ENCODE measurements around the gene PDE3A. TPM values are rescaled to one million over a fixed set of nuclear protein-coding genes. Genes with fewer than 3 reads are reported as not detected.

The PDE3A gene
- total and polyA plus RNA-seq, 2 experiments from 2014 or later, result 1.8 to 2.7 TPM

DNA sequence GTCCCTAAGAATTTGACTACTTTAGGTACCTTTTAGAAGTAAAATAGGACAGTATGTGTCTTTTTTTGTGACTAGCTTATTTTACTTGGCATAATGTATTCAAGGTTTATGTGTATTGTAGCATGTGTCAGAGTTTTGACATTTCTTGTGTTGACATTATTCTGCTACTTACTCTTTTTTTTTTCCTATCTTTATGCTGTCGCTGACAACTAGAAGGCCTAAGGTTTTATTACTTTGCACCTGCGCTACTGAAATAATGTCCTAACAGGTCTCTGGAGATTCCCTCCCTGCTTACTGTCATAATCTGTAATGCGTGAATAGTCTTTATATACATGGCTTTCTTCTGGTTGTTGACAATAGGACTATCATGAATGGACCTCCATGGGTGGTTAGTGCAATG, 43.0 kb downstream of the PDE3A start:
- DNase-seq (ENCODE audit: low read depth in 1 of 2, low spot score in 1 of 2), result no peak
- Histone ChIP-seq H3K9me3 (ENCODE audit: low read depth) (no peaks in the 10 kb centered on the region), H3K4me3 (no peak overlapping the region), H3K27ac (no peak overlapping the region), H3K27me3 (no peaks in the 10 kb centered on the region), H3K36me3 (no peaks in the 10 kb centered on the region), H3K4me1 (ENCODE audit: low read depth) (no peaks in the 10 kb centered on the region)
- TF ChIP-seq, protein P1, sequence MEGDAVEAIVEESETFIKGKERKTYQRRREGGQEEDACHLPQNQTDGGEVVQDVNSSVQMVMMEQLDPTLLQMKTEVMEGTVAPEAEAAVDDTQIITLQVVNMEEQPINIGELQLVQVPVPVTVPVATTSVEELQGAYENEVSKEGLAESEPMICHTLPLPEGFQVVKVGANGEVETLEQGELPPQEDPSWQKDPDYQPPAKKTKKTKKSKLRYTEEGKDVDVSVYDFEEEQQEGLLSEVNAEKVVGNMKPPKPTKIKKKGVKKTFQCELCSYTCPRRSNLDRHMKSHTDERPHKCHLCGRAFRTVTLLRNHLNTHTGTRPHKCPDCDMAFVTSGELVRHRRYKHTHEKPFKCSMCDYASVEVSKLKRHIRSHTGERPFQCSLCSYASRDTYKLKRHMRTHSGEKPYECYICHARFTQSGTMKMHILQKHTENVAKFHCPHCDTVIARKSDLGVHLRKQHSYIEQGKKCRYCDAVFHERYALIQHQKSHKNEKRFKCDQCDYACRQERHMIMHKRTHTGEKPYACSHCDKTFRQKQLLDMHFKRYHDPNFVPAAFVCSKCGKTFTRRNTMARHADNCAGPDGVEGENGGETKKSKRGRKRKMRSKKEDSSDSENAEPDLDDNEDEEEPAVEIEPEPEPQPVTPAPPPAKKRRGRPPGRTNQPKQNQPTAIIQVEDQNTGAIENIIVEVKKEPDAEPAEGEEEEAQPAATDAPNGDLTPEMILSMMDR (IDR thresholded peaks at IDR 0.05; ENCODE audit: low read depth, low read length), result no peak

DNA sequence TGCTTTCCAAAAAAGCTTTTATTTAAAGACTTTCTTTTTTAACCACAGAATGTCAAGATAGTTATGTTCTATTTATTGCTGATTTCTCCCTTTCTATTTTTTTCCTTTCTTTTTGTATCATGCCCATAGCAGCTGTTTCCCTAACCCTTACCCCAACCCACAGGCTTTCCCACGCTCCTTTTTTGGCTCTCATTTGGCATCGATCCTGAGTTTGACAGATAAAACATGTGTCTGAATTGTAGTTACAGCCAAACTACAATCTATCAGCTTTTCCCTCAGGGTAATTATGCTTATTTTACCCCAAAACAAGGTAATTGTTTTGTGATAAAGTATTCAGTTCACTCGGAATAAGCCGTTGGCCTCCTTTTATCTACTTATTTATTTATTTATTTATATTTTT, 46.7 kb downstream of the PDE3A start:
- H3K4me1 ChIP-seq (ENCODE audit: low read depth), result no peaks in the 10 kb centered on the region
- no peaks in the 10 kb centered on the region for H3K9me3 ChIP-seq (ENCODE audit: low read depth)
- TF ChIP-seq, protein P1 (IDR thresholded peaks at IDR 0.05; ENCODE audit: low read depth, low read length), result no peak
- H3K27me3 ChIP-seq, result no peaks in the 10 kb centered on the region
- no peaks in the 10 kb centered on the region for H3K36me3 ChIP-seq
- DNase-seq (ENCODE audit: low read depth in 1 of 2, low spot score in 1 of 2), result peak in 1 of 2 donors; percentile 90
- no peak overlapping the region for H3K4me3 ChIP-seq
- H3K27ac ChIP-seq, result no peak overlapping the region

DNA sequence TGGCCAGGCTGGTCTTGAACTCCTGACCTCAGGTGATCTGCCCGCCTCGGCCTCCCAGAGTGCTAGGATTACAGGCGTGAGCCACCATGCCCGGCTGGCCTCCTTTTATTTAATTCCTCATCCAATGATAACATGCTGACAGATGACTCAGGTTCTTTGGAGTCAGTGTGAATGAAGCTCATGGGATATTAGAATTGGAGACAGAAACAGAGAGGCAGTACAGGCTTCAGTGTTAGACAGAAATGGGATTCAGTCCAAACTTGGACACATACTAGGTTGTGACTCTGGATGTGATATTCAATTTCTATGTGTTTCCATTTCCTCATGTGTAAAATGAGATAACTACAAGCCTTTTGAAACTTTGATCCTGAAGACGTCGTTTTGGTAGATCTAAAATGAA, 47.3 kb downstream of the PDE3A start:
- TF ChIP-seq, protein P1 (IDR thresholded peaks at IDR 0.05; ENCODE audit: low read depth, low read length), result no peak
- peak in 1 of 2 donors; percentile 52 for DNase-seq (ENCODE audit: low read depth in 1 of 2, low spot score in 1 of 2)
- Histone ChIP-seq H3K36me3 (no peaks in the 10 kb centered on the region), H3K4me3 (no peak overlapping the region), H3K4me1 (ENCODE audit: low read depth) (no peaks in the 10 kb centered on the region), H3K27me3 (no peaks in the 10 kb centered on the region), H3K9me3 (ENCODE audit: low read depth) (no peaks in the 10 kb centered on the region), H3K27ac (no peak overlapping the region)

DNA sequence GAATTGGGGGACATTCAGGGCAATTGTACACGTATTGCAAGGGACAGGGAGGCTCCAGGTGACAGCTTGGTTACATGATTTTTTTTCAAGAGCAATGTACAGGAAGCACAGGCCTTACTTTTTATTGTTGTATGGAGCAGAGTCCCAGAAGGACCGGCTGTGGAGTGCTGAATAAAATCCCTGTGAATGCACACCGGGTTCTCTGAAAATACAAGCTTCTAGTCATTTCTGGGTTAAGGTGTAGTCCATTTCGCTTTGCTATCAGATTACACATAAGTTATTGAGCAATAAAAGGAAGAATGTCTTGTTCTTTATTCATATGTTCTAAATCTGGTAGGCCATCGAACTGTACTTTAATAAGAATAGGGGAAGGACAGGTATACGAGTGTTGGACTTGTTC, 52.2 kb downstream of the PDE3A start:
- no peaks in the 10 kb centered on the region for H3K4me1 ChIP-seq (ENCODE audit: low read depth)
- no peaks in the 10 kb centered on the region for H3K27me3 ChIP-seq
- H3K4me3 ChIP-seq, result no peak overlapping the region
- no peak overlapping the region for H3K27ac ChIP-seq
- no peak for DNase-seq (ENCODE audit: low read depth in 1 of 2, low spot score in 1 of 2)
- H3K9me3 ChIP-seq (ENCODE audit: low read depth), result no peaks in the 10 kb centered on the region
- TF ChIP-seq, protein P1 (IDR thresholded peaks at IDR 0.05; ENCODE audit: low read depth, low read length), result no peak
- no peaks in the 10 kb centered on the region for H3K36me3 ChIP-seq

DNA sequence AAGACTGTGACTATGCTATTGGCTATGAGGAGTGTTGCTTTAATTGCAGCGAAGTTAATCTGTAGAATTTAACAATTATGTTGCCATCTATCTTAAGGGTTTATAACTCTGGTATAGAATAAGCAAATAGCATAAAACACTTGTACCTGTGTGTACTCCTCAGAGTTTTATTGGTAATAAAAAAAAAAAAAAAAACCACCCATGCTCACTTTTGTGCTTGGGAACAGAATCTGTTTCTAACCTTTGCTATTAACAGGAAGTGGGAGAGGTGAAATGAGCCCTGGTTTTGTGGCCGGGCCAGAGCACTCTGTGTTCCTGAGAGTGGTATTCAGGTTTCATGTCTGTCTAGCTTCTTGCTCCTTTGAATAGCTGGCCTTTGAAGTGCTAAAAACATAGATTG, 53.1 kb downstream of the PDE3A start:
- Histone ChIP-seq H3K9me3 (ENCODE audit: low read depth) (no peaks in the 10 kb centered on the region), H3K27me3 (no peaks in the 10 kb centered on the region), H3K4me3 (no peak overlapping the region), H3K27ac (peak overlapping the region; percentile 24), H3K4me1 (ENCODE audit: low read depth) (no peaks in the 10 kb centered on the region), H3K36me3 (no peaks in the 10 kb centered on the region)
- DNase-seq (ENCODE audit: low read depth in 1 of 2, low spot score in 1 of 2), result peak in 1 of 2 donors; percentile 36
- TF ChIP-seq, protein P1 (IDR thresholded peaks at IDR 0.05; ENCODE audit: low read depth, low read length), result no peak

DNA sequence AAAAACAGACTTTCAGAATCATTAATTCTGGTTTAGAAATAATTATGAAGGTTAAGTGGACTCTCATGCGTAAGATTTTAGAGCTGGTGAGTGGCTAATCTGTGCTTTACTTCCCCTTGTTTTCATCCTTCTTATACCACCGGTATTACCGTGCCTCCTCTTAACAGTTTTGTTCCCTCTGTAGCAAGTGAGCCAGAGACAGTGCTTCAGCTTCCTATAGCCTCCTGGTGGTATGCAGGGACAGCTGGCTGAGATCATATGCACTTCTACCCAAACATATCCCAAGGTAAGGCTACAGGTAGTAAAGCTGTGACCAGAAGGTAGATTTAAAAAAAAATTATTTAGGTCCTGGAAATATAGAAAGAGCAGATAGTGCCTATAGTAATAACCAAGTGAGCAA, 55.2 kb downstream of the PDE3A start:
- TF ChIP-seq, protein P1 (IDR thresholded peaks at IDR 0.05; ENCODE audit: low read depth, low read length), result no peak
- H3K27ac ChIP-seq, result no peak overlapping the region
- no peaks in the 10 kb centered on the region for H3K36me3 ChIP-seq
- H3K27me3 ChIP-seq, result no peaks in the 10 kb centered on the region
- no peaks in the 10 kb centered on the region for H3K4me1 ChIP-seq (ENCODE audit: low read depth)
- no peaks in the 10 kb centered on the region for H3K9me3 ChIP-seq (ENCODE audit: low read depth)
- H3K4me3 ChIP-seq, result no peak overlapping the region
- DNase-seq (ENCODE audit: low read depth in 1 of 2, low spot score in 1 of 2), result peak in 1 of 2 donors; percentile 17

Measured in cardiac muscle cell (in vitro differentiated cells and primary cell).